ENCODE results near the gene CHST9. TPM values are rescaled to one million over a fixed set of nuclear protein-coding genes. Genes with fewer than 3 reads are reported as not detected.

The CHST9 gene
- total RNA-seq, 1 experiment from 2014 or later = 3.5 TPM

- no peaks in the 10 kb centered on the region for H3K27me3 ChIP-seq (ENCODE audit: insufficient read depth, low read length)
- no peaks in the 10 kb centered on the region for H3K79me1 ChIP-seq (ENCODE audit: insufficient read depth, low read depth, low read length, poor library complexity, severe bottlenecking)
- no peak overlapping the region for H2BK15ac ChIP-seq (ENCODE audit: low read depth, low read length)
- H3K4me2 ChIP-seq (ENCODE audit: insufficient read depth, insufficient read length, low read length) = no peak overlapping the region
- no peak overlapping the region for H4K5ac ChIP-seq (ENCODE audit: insufficient read length, low read depth, low read length)
- H2BK120ac ChIP-seq (ENCODE audit: low read depth, low read length, poor library complexity, severe bottlenecking) = no peak overlapping the region
- no peak overlapping the region for H2BK5ac ChIP-seq (ENCODE audit: insufficient read length, low read length)
- no peak overlapping the region for H3K14ac ChIP-seq (ENCODE audit: insufficient read depth, low read length)
- no peak overlapping the region for H4K91ac ChIP-seq (ENCODE audit: insufficient read length, low read depth, low read length)
- no peak for TF ChIP-seq CTCF (conservative IDR thresholded peaks at IDR 0.05)
- H3K23ac ChIP-seq (ENCODE audit: insufficient read length, low read depth, low read length) = no peak overlapping the region
- no peak overlapping the region for H2BK20ac ChIP-seq (ENCODE audit: low read depth, low read length, poor library complexity, severe bottlenecking)
- H3K9ac ChIP-seq (ENCODE audit: extremely low read depth, insufficient read length, low read length) = no peak overlapping the region
- no peak overlapping the region for H3K27ac ChIP-seq (ENCODE audit: insufficient read length, low read depth, low read length)
- H2AFZ ChIP-seq (ENCODE audit: low read length) = no peak overlapping the region
- H3K18ac ChIP-seq (ENCODE audit: insufficient read length, low read depth, low read length) = no peak overlapping the region
- no peaks in the 10 kb centered on the region for H4K20me1 ChIP-seq (ENCODE audit: control insufficient read depth, insufficient read depth, insufficient read length)
- H3K56ac ChIP-seq (ENCODE audit: insufficient read length, low read depth, low read length) = no peak overlapping the region
- no peak overlapping the region for H3K4me3 Mint-ChIP-seq
- no CpG with 5 or more reads among the region's 4 CpGs for WGBS (ENCODE audit: extremely low coverage, insufficient read length, low lambda C conversion rate)
- H3K23me2 ChIP-seq (ENCODE audit: insufficient read length, low read depth, low read length, poor library complexity, severe bottlenecking) = no peaks in the 10 kb centered on the region
- peaks cover 2 to 10% (median 4%) of the 10 kb centered on the region in 3 experiments; a peak in 4 of 7 replicates for H3K36me3 Mint-ChIP-seq (ENCODE audit: insufficient read depth in 1 of 3, low read depth in 3 of 3)
- peaks cover 2% of the 10 kb centered on the region; the same call in 1 of the 2 replicates for H3K4me1 ChIP-seq (ENCODE audit: insufficient read depth, low read length)
- H3K4me1 Mint-ChIP-seq = peaks cover 6 to 8% of the 10 kb centered on the region in 2 experiments; a peak in 3 of 4 replicates
- no peak for DNase-seq
- H4K8ac ChIP-seq (replicated peaks; ENCODE audit: insufficient read length, low read depth, low read length) = no peak overlapping the region
- no peak overlapping the region for H3K4ac ChIP-seq (ENCODE audit: low read depth, low read length)
- no peak overlapping the region for H2AK5ac ChIP-seq (ENCODE audit: insufficient read length, low read length)
- peaks cover 2% of the 10 kb centered on the region; the same call in 1 of the 2 replicates for H3K27me3 Mint-ChIP-seq (ENCODE audit: low read depth)
- H2BK12ac ChIP-seq (ENCODE audit: insufficient read length, low read depth, low read length) = no peak overlapping the region
- H3T11ph ChIP-seq (ENCODE audit: low read length) = no peak overlapping the region
- no peaks in the 10 kb centered on the region for H3K79me2 ChIP-seq (ENCODE audit: insufficient read depth, low read length)
- no peaks in the 10 kb centered on the region for H3K9me3 ChIP-seq (ENCODE audit: control insufficient read depth, low read depth, low read length)
- H3K9me3 Mint-ChIP-seq = peaks cover 3 to 6% of the 10 kb centered on the region in 2 experiments; a peak in 3 of 5 replicates
- no peak overlapping the region for H3K27ac Mint-ChIP-seq
These were observed 236.4 kb downstream of the CHST9 start for GRCh38 chr18:26948703-26949102.

Data from H9 (cell line).